GM12865 (cell line): ENCODE data around the gene TCP11.
A peak's percentile ranks its signal among the peaks of the same experiment; 100 is the strongest.

Experiments
- DNase-seq: peaks from one replicate; pipeline ENCODE4 v3.0.0; 2010; ENCODE audit warnings: low read depth
- H3K4me3 ChIP-seq: 2 replicates; pipeline ENCODE4 v1.5.1; 2011; ENCODE audit warnings: mild to moderate bottlenecking, low read depth, low read length, control low read depth
- TF ChIP-seq, protein P1 (sequence below): IDR thresholded peaks from 2 replicates; pipeline ENCODE4 v1.5.1; 2011; ENCODE audit warnings: low read length, control low read depth, low read depth, inconsistent platforms; ENCODE audit not compliant: insufficient read depth; ENCODE audit errors: missing control alignments

TCP11 gene

DNA sequence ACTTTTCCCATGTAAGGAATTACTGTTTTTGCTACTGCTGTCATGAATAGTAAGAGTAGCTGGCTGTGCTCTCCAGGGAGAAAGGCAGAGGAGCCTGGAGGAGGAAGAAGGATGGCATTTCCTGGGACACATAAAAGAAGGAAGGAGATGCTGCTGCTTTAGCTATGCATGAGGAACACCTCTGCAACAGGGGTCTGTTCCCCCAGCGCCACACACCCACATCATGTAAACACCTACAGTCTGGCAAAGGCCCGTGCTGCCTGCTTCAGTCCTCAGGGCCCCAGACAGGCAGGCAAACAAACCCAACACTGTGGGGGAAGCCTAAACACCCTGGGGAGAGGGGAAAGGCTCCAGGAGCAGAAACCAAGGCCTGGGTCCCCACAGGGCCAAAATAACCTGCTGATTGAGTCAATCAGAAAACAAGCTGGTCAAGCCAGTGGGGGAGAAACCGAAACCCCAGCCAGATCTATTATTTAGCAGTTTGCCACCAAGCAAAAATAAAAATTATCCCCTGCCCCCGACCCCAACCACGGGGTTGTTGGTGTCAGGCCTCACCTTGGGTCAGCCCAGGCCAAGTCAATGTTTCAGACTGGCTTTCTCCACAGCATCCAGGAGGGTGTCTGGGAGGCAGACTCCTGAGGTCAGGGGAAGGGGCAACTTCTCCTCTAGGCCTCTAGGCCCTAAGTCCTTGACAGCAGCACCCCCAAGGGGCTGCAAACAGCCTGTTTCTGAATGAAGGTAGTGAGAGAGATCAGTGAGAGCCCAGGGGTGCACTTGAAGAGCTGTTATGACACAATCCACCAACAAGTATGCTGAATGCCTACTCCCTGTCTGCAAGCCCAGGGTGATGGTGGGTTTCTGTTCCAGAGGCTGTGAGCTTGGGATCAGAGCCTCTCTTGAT is 38.0 kb upstream of the TCP11 start:
- peak; percentile 73 for DNase-seq
- no peak overlapping the region for H3K4me3 ChIP-seq
- TF ChIP-seq, protein P1, sequence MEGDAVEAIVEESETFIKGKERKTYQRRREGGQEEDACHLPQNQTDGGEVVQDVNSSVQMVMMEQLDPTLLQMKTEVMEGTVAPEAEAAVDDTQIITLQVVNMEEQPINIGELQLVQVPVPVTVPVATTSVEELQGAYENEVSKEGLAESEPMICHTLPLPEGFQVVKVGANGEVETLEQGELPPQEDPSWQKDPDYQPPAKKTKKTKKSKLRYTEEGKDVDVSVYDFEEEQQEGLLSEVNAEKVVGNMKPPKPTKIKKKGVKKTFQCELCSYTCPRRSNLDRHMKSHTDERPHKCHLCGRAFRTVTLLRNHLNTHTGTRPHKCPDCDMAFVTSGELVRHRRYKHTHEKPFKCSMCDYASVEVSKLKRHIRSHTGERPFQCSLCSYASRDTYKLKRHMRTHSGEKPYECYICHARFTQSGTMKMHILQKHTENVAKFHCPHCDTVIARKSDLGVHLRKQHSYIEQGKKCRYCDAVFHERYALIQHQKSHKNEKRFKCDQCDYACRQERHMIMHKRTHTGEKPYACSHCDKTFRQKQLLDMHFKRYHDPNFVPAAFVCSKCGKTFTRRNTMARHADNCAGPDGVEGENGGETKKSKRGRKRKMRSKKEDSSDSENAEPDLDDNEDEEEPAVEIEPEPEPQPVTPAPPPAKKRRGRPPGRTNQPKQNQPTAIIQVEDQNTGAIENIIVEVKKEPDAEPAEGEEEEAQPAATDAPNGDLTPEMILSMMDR, result peak; percentile 26

DNA sequence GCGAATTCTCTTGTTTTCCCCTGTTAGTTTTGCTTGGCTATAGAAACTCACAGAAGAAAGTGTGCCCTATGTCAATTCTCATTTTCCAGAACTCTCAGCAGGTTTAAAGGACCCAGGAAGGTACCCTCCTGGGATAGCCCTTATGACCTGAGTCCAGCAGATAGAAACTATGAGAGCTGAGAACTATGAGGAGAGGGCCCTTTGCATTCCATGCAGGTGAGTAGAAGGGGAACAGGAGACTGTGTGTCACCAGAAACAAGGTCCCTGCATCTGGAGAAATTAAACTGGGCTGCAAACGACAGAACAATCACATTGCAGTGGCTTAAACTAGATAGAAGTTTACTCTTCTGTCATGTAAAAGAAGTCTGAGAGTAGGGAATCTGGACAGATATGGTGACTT is 36.9 kb upstream of the TCP11 start:
- H3K4me3 ChIP-seq, result no peak overlapping the region
- no peak for DNase-seq
- TF ChIP-seq, protein P1, result no peak

DNA sequence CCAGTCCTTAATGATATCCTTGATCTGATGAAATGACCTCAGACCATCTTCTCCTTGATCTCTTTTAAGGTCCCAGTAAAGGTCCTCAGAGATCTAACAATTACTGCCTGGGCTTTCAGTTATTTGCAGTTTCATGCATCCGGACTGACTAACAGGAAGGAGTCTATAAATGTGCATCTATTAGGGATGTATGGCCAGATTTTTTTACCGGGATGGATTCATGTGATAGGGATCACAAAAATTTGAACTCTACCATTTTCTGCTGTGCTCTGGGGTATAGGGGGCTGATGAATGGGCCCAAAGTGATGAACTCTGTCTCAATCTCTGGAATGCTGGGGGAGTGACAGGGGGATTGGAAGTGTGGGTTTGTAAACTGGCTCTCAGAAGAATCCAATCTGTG is 36.5 kb upstream of the TCP11 start:
- TF ChIP-seq, protein P1, result no peak
- no peak overlapping the region for H3K4me3 ChIP-seq
- DNase-seq, result no peak

DNA sequence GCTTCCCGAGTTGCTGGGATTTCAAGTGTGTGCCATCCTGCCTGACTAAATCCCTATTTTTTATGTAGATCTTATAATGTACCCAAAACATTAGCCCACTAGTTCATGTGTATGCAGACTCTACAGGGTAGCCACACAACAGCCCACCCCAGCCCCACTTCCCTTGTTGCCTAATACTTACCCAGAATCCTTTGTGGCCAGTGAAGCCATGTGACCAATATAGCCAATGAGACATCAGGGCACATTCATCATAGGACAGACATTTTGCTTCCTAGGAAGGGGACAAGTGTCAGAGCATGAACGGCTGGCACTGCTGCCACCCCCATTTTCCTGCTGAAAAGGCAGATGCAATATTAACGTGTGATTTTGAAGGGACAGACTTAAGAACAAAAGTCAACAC is 36.0 kb upstream of the TCP11 start:
- no peak for DNase-seq
- TF ChIP-seq, protein P1, result no peak
- no peak overlapping the region for H3K4me3 ChIP-seq

DNA sequence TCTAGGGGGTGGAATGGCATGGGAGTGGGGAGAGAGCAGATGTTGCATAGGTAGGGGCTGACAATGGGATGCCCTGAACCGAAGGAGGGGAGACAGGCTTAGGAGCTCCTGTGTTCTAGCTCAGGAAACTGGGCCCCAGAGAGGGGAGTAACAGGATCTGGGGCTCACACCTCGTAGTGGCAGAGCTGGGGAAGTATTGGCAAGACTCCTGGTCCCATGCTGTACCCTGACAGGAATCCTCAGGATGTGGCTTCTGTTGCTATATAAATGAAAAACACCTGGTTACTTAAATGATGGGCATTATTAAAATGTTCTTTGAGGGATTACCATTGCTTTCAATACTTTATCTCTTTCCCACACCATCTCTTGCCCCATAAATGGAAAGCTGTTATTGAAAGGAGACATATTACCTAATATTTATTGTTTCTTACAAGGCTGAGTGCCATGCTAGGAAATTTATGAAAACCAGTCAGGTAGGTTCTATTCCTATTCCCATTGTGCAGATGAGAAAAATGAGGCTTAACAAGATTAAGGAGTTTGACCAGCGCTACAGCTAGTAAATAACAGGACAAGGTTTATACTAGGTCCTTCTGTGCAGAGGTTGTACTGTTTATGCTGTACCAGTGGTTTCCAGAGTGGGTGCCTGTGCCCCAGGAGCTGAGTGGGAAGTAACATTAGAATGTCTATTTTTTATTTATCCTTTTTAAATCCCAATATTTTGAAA is 35.3 kb upstream of the TCP11 start:
- TF ChIP-seq, protein P1, result no peak
- DNase-seq, result no peak
- no peak overlapping the region for H3K4me3 ChIP-seq

DNA sequence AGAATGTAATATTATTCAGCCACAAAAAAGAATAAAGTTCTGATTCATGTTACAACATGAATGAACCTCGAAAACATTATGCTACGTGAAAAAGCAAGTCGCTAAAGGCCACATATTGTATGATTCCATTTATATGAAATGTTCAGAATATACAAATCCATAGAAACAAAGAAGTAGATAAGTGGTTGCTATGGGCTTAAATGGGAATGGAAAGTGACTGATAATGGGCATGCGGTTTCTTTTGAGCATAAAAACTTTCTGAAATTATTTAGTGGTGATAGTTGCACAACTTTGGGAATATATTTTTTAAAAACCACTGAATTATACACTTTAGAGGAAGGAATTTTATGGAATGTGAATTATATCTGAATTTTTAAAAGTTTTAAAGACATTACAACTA is 33.4 kb upstream of the TCP11 start:
- no peak for DNase-seq
- TF ChIP-seq, protein P1, result no peak
- H3K4me3 ChIP-seq, result no peak overlapping the region
